GM19240 (cell line): ENCODE data around the gene ZNF322.

Experiments
- DNase-seq: peaks from one replicate; pipeline ENCODE4 v3.0.0; 2011; ENCODE audit warnings: low spot score; ENCODE audit not compliant: insufficient read length

The ZNF322 gene

GRCh38 chr6:26592649-26593048, 66.9 kb downstream of the ZNF322 start:
- no peak for DNase-seq

DNA sequence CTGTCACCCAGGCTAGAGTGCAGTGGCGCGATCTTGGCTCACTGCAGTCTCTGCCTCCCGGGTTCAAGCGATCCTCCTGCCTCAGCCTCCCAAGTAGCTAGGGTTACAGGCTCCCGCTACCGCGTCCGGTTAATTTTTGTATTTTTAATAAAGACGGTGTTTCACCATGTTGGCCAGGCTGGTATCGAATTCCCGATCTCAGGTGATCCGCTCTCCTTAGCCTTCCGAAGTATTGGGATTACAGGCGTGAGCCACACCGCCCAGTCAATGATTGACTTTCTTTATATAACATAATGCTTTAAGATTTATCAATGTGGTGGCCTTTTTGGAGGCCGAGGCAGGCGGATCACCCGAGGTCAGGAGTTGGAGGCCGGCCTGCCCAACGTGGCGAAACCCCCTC, 70.6 kb downstream of the ZNF322 start:
- DNase-seq = no peak
